ENCODE data around the gene DLGAP4. TPM values are rescaled to one million over a fixed set of nuclear protein-coding genes. Genes with fewer than 3 reads are reported as not detected.

Gene DLGAP4
- total and polyA plus RNA-seq, 10 of the 15 experiments (the other 5 are each of a cell fraction or from before 2014, with no cell fraction given): 0.42 to 43.3 (median 19.0) TPM

- Histone ChIP-seq H2AFZ (ENCODE audit: control insufficient read depth, low read depth, low read length) (no peak overlapping the region), H3K79me2 (ENCODE audit: control insufficient read depth, insufficient read depth, low read length) (no peaks in the 10 kb centered on the region), H3K27ac (ENCODE audit: control insufficient read depth, insufficient read depth) (no peak overlapping the region), H3K36me3 (ENCODE audit: control insufficient read depth in 2 of 2, insufficient read depth in 2 of 2, low read length in 1 of 2) (no peaks in the 10 kb centered on the region), H3K4me1 (ENCODE audit: control insufficient read depth, insufficient read depth, low read length) (no peaks in the 10 kb centered on the region), H3K9ac (ENCODE audit: control insufficient read depth, insufficient read depth, low read length) (no peak overlapping the region), H3K9me3 (replicated peaks; ENCODE audit: control insufficient read depth, insufficient read depth, low read length) (no peaks in the 10 kb centered on the region), H3K4me3 (no peak overlapping the region), H3K27me3 (replicated peaks in 1 of 2; ENCODE audit: control insufficient read depth in 2 of 2, insufficient read depth in 2 of 2, low read length in 1 of 2) (no peaks in the 10 kb centered on the region), H3K4me2 (ENCODE audit: control insufficient read depth, insufficient read depth) (no peak overlapping the region), H4K20me1 (ENCODE audit: control insufficient read depth, insufficient read depth) (no peaks in the 10 kb centered on the region)
- POLR2A ChIA-PET: no interaction called here
- intact Hi-C loops (cut with micrococcal nuclease; ENCODE audit: unreplicated experiment): loop anchor here (1.0 to 5.0 kb wide), 5 partner anchors 167 to 446 kb away; no protein-coding TSS in a partner anchor
- BruUV-seq (replicated peaks): no TSS peak
- no peak for DNase-seq (ENCODE audit: low read depth, low spot score)
- SMC1A ChIA-PET (ENCODE audit: uncharacterized antibody, unreplicated experiment): interaction anchor here (0.8 to 3.1 kb wide), 8 partner anchors 27 to 444 kb away, joined by 3 to 14 read pairs (median 6); no protein-coding TSS in a partner anchor
- in situ Hi-C loops (cut with MboI): loop anchor here (25.0 kb wide), 1 partner anchor 452 kb away; no protein-coding TSS in a partner anchor
- ATAC-seq: peak; percentile 88
- FAIRE-seq: peak; percentile 27
- CTCF ChIA-PET: interaction anchor here (0.6 to 4.0 kb wide), 36 partner anchors 9 to 939 kb away, joined by 3 to 45 read pairs (median 4); partner anchors contain the start of gene DSN1
- RAD21 ChIA-PET (ENCODE audit: unreplicated experiment): interaction anchor here (0.5 to 3.7 kb wide), 13 partner anchors 12 to 496 kb away, joined by 3 to 19 read pairs (median 4); no protein-coding TSS in a partner anchor
- WGBS (ENCODE audit: insufficient coverage, insufficient replicate concordance, low lambda C conversion rate, missing lambda C conversion rate): 8% methylated on average over 9 of the region's 9 CpGs
- no peak for TF ChIP-seq STAT3 (IDR thresholded peaks at IDR 0.05; ENCODE audit: low read depth, low read length)
- peak; percentile 89 for TF ChIP-seq RAD21 (IDR thresholded peaks at IDR 0.05; ENCODE audit: insufficient read depth, low read depth, low read length)
- TF ChIP-seq SUZ12 (IDR thresholded peaks at IDR 0.05; ENCODE audit: unreplicated experiment): no peak
- TF ChIP-seq TCF3 (IDR thresholded peaks at IDR 0.05; ENCODE audit: borderline replicate concordance, insufficient read depth, low read depth, low read length): 0 out of 2 replicates have a peak, but pooled peaks have one; percentile 34
- no peak for TF ChIP-seq ETV6 (conservative IDR thresholded peaks at IDR 0.05 in 1 of 2, IDR thresholded peaks at IDR 0.05 in 1 of 2; ENCODE audit: borderline replicate concordance in 1 of 2, low read depth in 1 of 2)
- TF ChIP-seq CBX5 (IDR thresholded peaks at IDR 0.05; ENCODE audit: low read depth): no peak
- no peak for TF ChIP-seq IRF3 (IDR thresholded peaks at IDR 0.05)
- no peak for TF ChIP-seq CBFB (IDR thresholded peaks at IDR 0.05; ENCODE audit: low read depth)
- TF ChIP-seq POU2F2 (IDR thresholded peaks at IDR 0.05; ENCODE audit: borderline replicate concordance, low read depth, low read length): 0 out of 3 replicates have a peak, but pooled peaks have one; percentile 21
- TF ChIP-seq YY1 (IDR thresholded peaks at IDR 0.05; ENCODE audit: low read depth, low read length): no peak
- TF ChIP-seq SIX5 (IDR thresholded peaks at IDR 0.05; ENCODE audit: low read depth, low read length, severe bottlenecking): no peak
- TF ChIP-seq SPI1 (IDR thresholded peaks at IDR 0.05; ENCODE audit: borderline replicate concordance, insufficient read depth, low read depth, low read length): no peak
- TF ChIP-seq RAD51 (IDR thresholded peaks at IDR 0.05): no peak
- no peak for TF ChIP-seq HDAC6 (IDR thresholded peaks at IDR 0.05; ENCODE audit: unreplicated experiment)
- peak; percentile 24; the same call in 1 of the 2 replicates for TF ChIP-seq TCF12 (IDR thresholded peaks at IDR 0.05; ENCODE audit: low read depth, low read length)
- peak; percentile 89 to 95 (median 89) for TF ChIP-seq CTCF (IDR thresholded peaks at IDR 0.05 in 2 of 3, conservative IDR thresholded peaks at IDR 0.05 in 1 of 3; ENCODE audit: control insufficient read depth in 2 of 3, extremely low read depth in 1 of 3, insufficient read depth in 1 of 3, low read depth in 3 of 3, low read length in 3 of 3)
- TF ChIP-seq SKIL (IDR thresholded peaks at IDR 0.05; ENCODE audit: low read depth, poor library complexity, severe bottlenecking): no peak
- no peak for TF ChIP-seq LARP7 (IDR thresholded peaks at IDR 0.05)
These were observed 133.0 kb downstream of the DLGAP4 start for GRCh38 chr20:36439040-36439730.

All from GM12878 (cell line).